ENCODE results near the gene EXT2.

GRCh38 chr11:44212128-44212527 lies 116.7 kb downstream of the EXT2 start:
- TF ChIP-seq CTCF (IDR thresholded peaks at IDR 0.05; ENCODE audit: low read depth, low read length, poor library complexity, severe bottlenecking) (no peak), EZH2phosphoT487 (IDR thresholded peaks at IDR 0.05; ENCODE audit: borderline replicate concordance, low read length) (no peak)

Data from DOHH2 (cell line).